Measurements from ENCODE around the gene ZNF460. TPM values are rescaled to one million over a fixed set of nuclear protein-coding genes. Genes with fewer than 3 reads are reported as not detected.
A peak's percentile ranks its signal among the peaks of the same experiment; 100 is the strongest.

The ZNF460 gene
- total RNA-seq, 2 experiments from 2014 or later: 55.2 to 67.2 TPM

- Mint-ChIP-seq H3K9me3 (ENCODE audit: low read depth) (peaks cover 57% of the 10 kb centered on the region), H3K36me3 (peaks cover 95% of the 10 kb centered on the region), H3K4me3 (no peak overlapping the region), H3K27me3 (no peaks in the 10 kb centered on the region), H3K4me1 (peaks cover 6% of the 10 kb centered on the region), H3K27ac (no peak overlapping the region)
- CTCF ChIA-PET: interaction anchor here (0.6 kb wide), 2 partner anchors 9 to 801 kb away, joined by 3 to 4 read pairs; no protein-coding TSS in a partner anchor
- ATAC-seq (no peak), DNase-seq (no peak)
These were observed 13.4 kb downstream of the ZNF460 start for GRCh38 chr19:57293719-57294118.

- peaks cover 2% of the 10 kb centered on the region for H3K4me1 Mint-ChIP-seq
- peaks cover 82% of the 10 kb centered on the region for H3K36me3 Mint-ChIP-seq
- ATAC-seq (no peak), DNase-seq (no peak)
- no peak overlapping the region for H3K4me3 Mint-ChIP-seq
- CTCF ChIA-PET: interaction anchor here (0.8 to 1.0 kb wide), 2 partner anchors 9 to 14 kb away, joined by 3 read pairs; no protein-coding TSS in a partner anchor
- H3K27ac Mint-ChIP-seq: no peak overlapping the region
- H3K9me3 Mint-ChIP-seq (ENCODE audit: low read depth): peaks cover 9% of the 10 kb centered on the region
- H3K27me3 Mint-ChIP-seq: no peaks in the 10 kb centered on the region
These were observed 21.8 kb downstream of the ZNF460 start for GRCh38 chr19:57302020-57302465.

- Mint-ChIP-seq H3K9me3 (ENCODE audit: low read depth) (peaks cover 5% of the 10 kb centered on the region), H3K27me3 (no peaks in the 10 kb centered on the region), H3K4me1 (no peaks in the 10 kb centered on the region), H3K27ac (no peak overlapping the region), H3K36me3 (peaks cover 75% of the 10 kb centered on the region), H3K4me3 (no peak overlapping the region)
- ATAC-seq: no peak
- CTCF ChIA-PET: no interaction called here
- DNase-seq: no peak
These were observed 22.6 kb downstream of the ZNF460 start for GRCh38 chr19:57302727-57303401.

- no peak for ATAC-seq
- Mint-ChIP-seq H3K4me1 (peaks cover 8% of the 10 kb centered on the region), H3K27me3 (no peaks in the 10 kb centered on the region), H3K27ac (no peak overlapping the region), H3K36me3 (peaks cover 67% of the 10 kb centered on the region), H3K4me3 (no peak overlapping the region), H3K9me3 (ENCODE audit: low read depth) (peaks cover 7% of the 10 kb centered on the region)
- CTCF ChIA-PET: no interaction called here
- DNase-seq: no peak
These were observed 24.8 kb downstream of the ZNF460 start for GRCh38 chr19:57305056-57305455.

- Mint-ChIP-seq H3K9me3 (ENCODE audit: low read depth) (peaks cover 7% of the 10 kb centered on the region), H3K36me3 (peaks cover 34% of the 10 kb centered on the region), H3K27ac (no peak overlapping the region), H3K4me1 (peaks cover 8% of the 10 kb centered on the region), H3K4me3 (no peak overlapping the region), H3K27me3 (peaks cover 6% of the 10 kb centered on the region)
- DNase-seq: no peak
- ATAC-seq: no peak
- CTCF ChIA-PET: no interaction called here
These were observed 28.2 kb downstream of the ZNF460 start for GRCh38 chr19:57308514-57308913.

GRCh38 chr19:57310792-57311191 is 30.5 kb downstream of the ZNF460 start:
- no peak overlapping the region for H3K4me3 Mint-ChIP-seq
- no peak overlapping the region for H3K27ac Mint-ChIP-seq
- no peak for ATAC-seq
- peaks cover 25% of the 10 kb centered on the region for H3K27me3 Mint-ChIP-seq
- H3K4me1 Mint-ChIP-seq: peaks cover 8% of the 10 kb centered on the region
- CTCF ChIA-PET: interaction anchor here (1.2 kb wide), 1 partner anchor 9 kb away, joined by 3 read pairs; no protein-coding TSS in a partner anchor
- H3K36me3 Mint-ChIP-seq: peaks cover 16% of the 10 kb centered on the region
- H3K9me3 Mint-ChIP-seq (ENCODE audit: low read depth): peaks cover 7% of the 10 kb centered on the region
- DNase-seq: no peak

GRCh38 chr19:57314146-57314545 is 33.9 kb downstream of the ZNF460 start:
- no peak for DNase-seq
- CTCF ChIA-PET: no interaction called here
- peaks cover 44% of the 10 kb centered on the region for H3K27me3 Mint-ChIP-seq
- H3K4me1 Mint-ChIP-seq: peaks cover 4% of the 10 kb centered on the region
- peaks cover 3% of the 10 kb centered on the region for H3K9me3 Mint-ChIP-seq (ENCODE audit: low read depth)
- H3K4me3 Mint-ChIP-seq: no peak overlapping the region
- no peak for ATAC-seq
- H3K27ac Mint-ChIP-seq: no peak overlapping the region
- H3K36me3 Mint-ChIP-seq: peaks cover 2% of the 10 kb centered on the region

GRCh38 chr19:57317503-57317902 is 37.2 kb downstream of the ZNF460 start:
- ATAC-seq (no peak), DNase-seq (no peak)
- CTCF ChIA-PET: no interaction called here
- Mint-ChIP-seq H3K27me3 (peaks cover 44% of the 10 kb centered on the region), H3K4me3 (no peak overlapping the region), H3K27ac (no peak overlapping the region), H3K4me1 (peaks cover 20% of the 10 kb centered on the region), H3K36me3 (peaks cover 4% of the 10 kb centered on the region), H3K9me3 (ENCODE audit: low read depth) (no peaks in the 10 kb centered on the region)

- Mint-ChIP-seq H3K9me3 (ENCODE audit: low read depth) (peaks cover under 1% of the 10 kb centered on the region), H3K27me3 (peaks cover 29% of the 10 kb centered on the region), H3K27ac (peak overlapping the region; percentile 96), H3K4me3 (peak overlapping the region; percentile 77), H3K4me1 (peaks cover 25% of the 10 kb centered on the region), H3K36me3 (peaks cover 23% of the 10 kb centered on the region)
- DNase-seq (no peak), ATAC-seq (peak; percentile 7)
- CTCF ChIA-PET: no interaction called here
These were observed 39.5 kb downstream of the ZNF460 start for GRCh38 chr19:57319869-57320179.

- Mint-ChIP-seq H3K27ac (peak within 1 kb of the TSS; percentile 96), H3K4me1 (peaks cover 25% of the 10 kb centered on the region), H3K27me3 (peaks cover 23% of the 10 kb centered on the region), H3K36me3 (peaks cover 30% of the 10 kb centered on the region), H3K4me3 (peak within 1 kb of the TSS; percentile 77), H3K9me3 (ENCODE audit: low read depth) (peaks cover 3% of the 10 kb centered on the region)
- ATAC-seq: peak; percentile 98
- CTCF ChIA-PET: interaction anchor here (0.6 kb wide), 1 partner anchor 37 kb away, joined by 3 read pairs; no protein-coding TSS in a partner anchor
- DNase-seq: peak; percentile 96
These were observed 40.1 kb downstream of the ZNF460 start, which contains the start of gene ZNF543 for GRCh38 chr19:57320180-57321084. Gene ZNF543, plus strand, starts transcription at chr19:57320472. Its CDS starts 382 bp downstream, at chr19:57320854.

- Mint-ChIP-seq H3K4me3 (peak overlapping the region; percentile 77), H3K27me3 (peaks cover 16% of the 10 kb centered on the region), H3K27ac (peak overlapping the region; percentile 96), H3K9me3 (ENCODE audit: low read depth) (peaks cover 3% of the 10 kb centered on the region), H3K36me3 (peaks cover 36% of the 10 kb centered on the region), H3K4me1 (peaks cover 25% of the 10 kb centered on the region)
- DNase-seq (no peak), ATAC-seq (no peak)
- CTCF ChIA-PET: interaction anchor here (0.6 kb wide), 1 partner anchor 38 kb away, joined by 3 read pairs; no protein-coding TSS in a partner anchor
These were observed 40.8 kb downstream of the ZNF460 start for GRCh38 chr19:57321116-57321515.

- Mint-ChIP-seq H3K27ac (peak overlapping the region; percentile 96), H3K27me3 (peaks cover 10% of the 10 kb centered on the region), H3K4me1 (peaks cover 25% of the 10 kb centered on the region), H3K9me3 (ENCODE audit: low read depth) (peaks cover 3% of the 10 kb centered on the region), H3K4me3 (peak overlapping the region; percentile 77), H3K36me3 (peaks cover 43% of the 10 kb centered on the region)
- CTCF ChIA-PET: no interaction called here
- DNase-seq: no peak
- no peak for ATAC-seq
These were observed 41.5 kb downstream of the ZNF460 start for GRCh38 chr19:57321751-57322150.

- peaks cover 20% of the 10 kb centered on the region for H3K4me1 Mint-ChIP-seq
- CTCF ChIA-PET: interaction anchor here (0.6 kb wide), 1 partner anchor 10 kb away, joined by 3 read pairs; no protein-coding TSS in a partner anchor
- no peaks in the 10 kb centered on the region for H3K27me3 Mint-ChIP-seq
- no peak overlapping the region for H3K4me3 Mint-ChIP-seq
- DNase-seq (no peak), ATAC-seq (no peak)
- no peak overlapping the region for H3K27ac Mint-ChIP-seq
- H3K36me3 Mint-ChIP-seq: peaks cover 73% of the 10 kb centered on the region
- peaks cover 21% of the 10 kb centered on the region for H3K9me3 Mint-ChIP-seq (ENCODE audit: low read depth)
These were observed 44.7 kb downstream of the ZNF460 start for GRCh38 chr19:57324992-57325391.
